ENCODE data around the gene AQP6.

GRCh38 chr12:49924628-49925246 lies 48.0 kb upstream of the AQP6 start:
- TF ChIP-seq POLR2A (IDR thresholded peaks at IDR 0.05; ENCODE audit: low read depth, low read length) (no peak), TAF1 (IDR thresholded peaks at IDR 0.05; ENCODE audit: low read depth, low read length) (no peak), POLR2AphosphoS5 (IDR thresholded peaks at IDR 0.05; ENCODE audit: low read depth, low read length) (no peak), POU2F2 (IDR thresholded peaks at IDR 0.05; ENCODE audit: low read depth, low read length) (no peak), PAX5 (IDR thresholded peaks at IDR 0.05; ENCODE audit: insufficient read depth, low read length, severe bottlenecking) (no peak)

All from GM12891 (cell line).